HEK293 (cell line): Measurements from ENCODE around the gene ZSCAN30.

ENCODE experiments used
- CTCF ChIA-PET: fragments of 350-600 bp; formaldehyde crosslinking; extraction: SDS; loops from one replicate; lab custom pipeline; 2021; ENCODE audit warnings: antibody characterized with exemption; lab: Yijun Ruan, JAX
- POLR2A ChIA-PET: fragments of 300-600 bp; formaldehyde crosslinking; extraction: SDS; loops from one replicate; lab custom pipeline; 2020; ENCODE audit warnings: antibody characterized with exemption, inconsistent platforms; lab: Yijun Ruan, JAX
- H3K27ac ChIP-seq: fragments of 200-500 bp; sonication (Bioruptor generic); 2 replicates; pipeline ENCODE4 v1.5.1; 2014; ENCODE audit warnings: low read depth, low read length, control low read depth, inconsistent platforms; ENCODE audit errors: extremely low read depth
- H3K36me3 ChIP-seq, 2 experiments: fragments of 200-500 bp in 1 of 2; sonication (Bioruptor generic) in 1 of 2; 1 replicate in 1 of 2; 2 replicates in 1 of 2; pipeline ENCODE4 v1.5.1; 2014 to 2017; ENCODE audit warnings: inconsistent platforms in 2 of 2, low read length in 2 of 2; ENCODE audit not compliant: control insufficient read depth in 2 of 2, insufficient read depth in 1 of 2
- H3K4me1 ChIP-seq: fragments of 200-500 bp; sonication (Bioruptor generic); 2 replicates; pipeline ENCODE4 v1.5.1; 2014; ENCODE audit warnings: mild to moderate bottlenecking, low read length, inconsistent platforms; ENCODE audit not compliant: control insufficient read depth, insufficient read depth
- H3K4me3 ChIP-seq: 2 replicates; pipeline ENCODE4 v1.5.1; 2011; ENCODE audit warnings: low read depth, mild to moderate bottlenecking, control low read depth, low read length, moderate library complexity
- H3K9me3 ChIP-seq: fragments of 200-500 bp; sonication (Bioruptor generic); 2 replicates; pipeline ENCODE4 v1.5.1; 2014; ENCODE audit warnings: low read depth, low read length, inconsistent platforms; ENCODE audit not compliant: control insufficient read depth, insufficient read depth
- ATF2 ChIP-seq: fragments of 450-650 bp; formaldehyde crosslinking; IDR thresholded peaks from 2 replicates; pipeline ENCODE4 v1.5.1; 2016; ENCODE audit warnings: missing biosample characterization, missing genetic modification characterization, low read depth
- BCL11B ChIP-seq: fragments of 450-650 bp; formaldehyde crosslinking; IDR thresholded peaks from 2 replicates; pipeline ENCODE4 v1.5.1; 2016; ENCODE audit warnings: low read depth, missing biosample characterization, missing genetic modification characterization
- CTCF ChIP-seq: fragments of 450-650 bp; formaldehyde crosslinking; IDR thresholded peaks from 2 replicates; pipeline ENCODE4 v1.5.1; 2016; ENCODE audit warnings: missing biosample characterization, missing genetic modification characterization
- HIC1 ChIP-seq: fragments of 450-650 bp; formaldehyde crosslinking; IDR thresholded peaks from 2 replicates; pipeline ENCODE4 v1.5.1; 2016; ENCODE audit warnings: missing biosample characterization, missing genetic modification characterization
- HOXD13 ChIP-seq: sonication (generic); formaldehyde crosslinking; IDR thresholded peaks from 2 replicates; pipeline ENCODE4 v1.8.0; 2022; ENCODE audit warnings: missing genetic modification reagents, borderline replicate concordance
- PRDM1 ChIP-seq: fragments of 450-650 bp; formaldehyde crosslinking; IDR thresholded peaks from 2 replicates; pipeline ENCODE4; 2016; ENCODE audit warnings: missing biosample characterization, missing genetic modification characterization
- PRDM4 ChIP-seq: fragments of 450-650 bp; formaldehyde crosslinking; IDR thresholded peaks from 2 replicates; pipeline ENCODE4 v1.5.1; 2017; ENCODE audit warnings: missing biosample characterization, missing genetic modification characterization
- SCRT1 ChIP-seq: fragments of 450-650 bp; formaldehyde crosslinking; IDR thresholded peaks from 2 replicates; pipeline ENCODE4 v1.5.1; 2016; ENCODE audit warnings: missing biosample characterization, missing genetic modification characterization, borderline replicate concordance
- TRIM28 ChIP-seq: IDR thresholded peaks from 2 replicates; pipeline ENCODE4 v1.6.1; 2011; ENCODE audit warnings: low read length, control low read depth, borderline replicate concordance
- ZBTB11 ChIP-seq: fragments of 450-650 bp; formaldehyde crosslinking; conservative IDR thresholded peaks from 2 replicates; pipeline ENCODE4 v1.5.1; 2016; ENCODE audit warnings: low read depth, missing biosample characterization, missing genetic modification characterization
- ZFP37 ChIP-seq: fragments of 450-650 bp; formaldehyde crosslinking; IDR thresholded peaks from 2 replicates; pipeline ENCODE4 v1.5.1; 2016; ENCODE audit warnings: missing biosample characterization, missing genetic modification characterization
- ZFP69B ChIP-seq: fragments of 450-650 bp; formaldehyde crosslinking; IDR thresholded peaks from 2 replicates; pipeline ENCODE4 v1.5.1; 2016; ENCODE audit warnings: missing biosample characterization, missing genetic modification characterization
- ZNF114 ChIP-seq: fragments of 450-650 bp; formaldehyde crosslinking; IDR thresholded peaks from 2 replicates; pipeline ENCODE4 v1.5.0; 2017; ENCODE audit warnings: missing biosample characterization, missing genetic modification characterization
- ZNF132 ChIP-seq: fragments of 450-650 bp; formaldehyde crosslinking; IDR thresholded peaks from 2 replicates; pipeline ENCODE4 v1.5.1; 2017; ENCODE audit warnings: missing biosample characterization, missing genetic modification characterization, borderline replicate concordance
- ZNF140 ChIP-seq: fragments of 450-650 bp; formaldehyde crosslinking; IDR thresholded peaks from 2 replicates; pipeline ENCODE4 v1.5.1; 2016; ENCODE audit warnings: missing biosample characterization, missing genetic modification characterization
- ZNF16 ChIP-seq: fragments of 450-650 bp; formaldehyde crosslinking; IDR thresholded peaks from 2 replicates; pipeline ENCODE4 v1.5.1; 2016; ENCODE audit warnings: low read depth, missing biosample characterization, missing genetic modification characterization
- ZNF302 ChIP-seq: fragments of 450-650 bp; formaldehyde crosslinking; IDR thresholded peaks from 2 replicates; pipeline ENCODE4 v1.5.1; 2016; ENCODE audit warnings: missing biosample characterization, missing genetic modification characterization, low read depth
- ZNF335 ChIP-seq: fragments of 450-650 bp; formaldehyde crosslinking; conservative IDR thresholded peaks from 2 replicates; pipeline ENCODE4 v1.5.1; 2016; ENCODE audit warnings: missing biosample characterization, missing genetic modification characterization
- ZNF555 ChIP-seq: fragments of 450-650 bp; formaldehyde crosslinking; conservative IDR thresholded peaks from 2 replicates; pipeline ENCODE4 v1.5.1; 2017; ENCODE audit warnings: missing biosample characterization, mild to moderate bottlenecking, missing genetic modification characterization, inconsistent platforms
- ZNF629 ChIP-seq: fragments of 450-650 bp; formaldehyde crosslinking; IDR thresholded peaks from 2 replicates; pipeline ENCODE4 v1.5.1; 2017; ENCODE audit warnings: missing biosample characterization, missing genetic modification characterization
- ZNF654 ChIP-seq: fragments of 450-650 bp; formaldehyde crosslinking; IDR thresholded peaks from 2 replicates; pipeline ENCODE4 v1.5.1; 2016; ENCODE audit warnings: low read depth, missing biosample characterization, missing genetic modification characterization
- ZNF664 ChIP-seq: fragments of 450-650 bp; formaldehyde crosslinking; IDR thresholded peaks from 2 replicates; pipeline ENCODE4 v1.5.1; 2016; ENCODE audit warnings: missing biosample characterization, missing genetic modification characterization
- ZNF701 ChIP-seq: fragments of 450-650 bp; formaldehyde crosslinking; IDR thresholded peaks from 2 replicates; pipeline ENCODE4 v1.5.1; 2016; ENCODE audit warnings: missing biosample characterization, missing genetic modification characterization
- ZNF707 ChIP-seq: fragments of 450-650 bp; formaldehyde crosslinking; IDR thresholded peaks from 2 replicates; pipeline ENCODE4 v1.5.1; 2016; ENCODE audit warnings: missing biosample characterization, missing genetic modification characterization
- ZSCAN30 ChIP-seq: fragments of 450-650 bp; IDR thresholded peaks from 2 replicates; pipeline ENCODE4 v1.5.1; 2018; ENCODE audit warnings: missing biosample characterization, mild to moderate bottlenecking, missing genetic modification characterization, moderate library complexity

Gene ZSCAN30

GRCh38 chr18:35231052-35231451, 59.0 kb downstream of the ZSCAN30 start:
- Histone ChIP-seq H3K9me3 (no peaks in the 10 kb centered on the region), H3K4me3 (no peak overlapping the region; the same call in 1 of the 2 replicates), H3K27ac (no peak overlapping the region), H3K4me1 (no peaks in the 10 kb centered on the region), H3K36me3 (no peaks in the 10 kb centered on the region)
- peak; percentile 73 for TF ChIP-seq ZNF654 (tag by site-specific recombination)
- TF ChIP-seq ZNF335 (tag by site-specific recombination): peak; percentile 18; the same call in 1 of the 2 replicates
- TF ChIP-seq SCRT1 (tag by site-specific recombination): 0 out of 2 replicates have a peak, but pooled peaks have one; percentile 8
- peak; percentile 90 for TF ChIP-seq ZSCAN30 (tag by site-specific recombination)
- TF ChIP-seq BCL11B (tag by site-specific recombination): no peak
- no peak for TF ChIP-seq ZNF629
- peak; percentile 48 for TF ChIP-seq CTCF (tag by site-specific recombination)
- no peak for TF ChIP-seq ZBTB11 (tag by site-specific recombination)
- no peak for TF ChIP-seq ZNF664 (tag by site-specific recombination)
- TF ChIP-seq ZNF16: no peak
- CTCF ChIA-PET: interaction anchor here (0.6 to 2.0 kb wide), 21 partner anchors 9 to 1054 kb away, joined by 3 to 8 read pairs (median 4); no protein-coding TSS in a partner anchor
- POLR2A ChIA-PET: interaction anchor here (1.0 to 1.2 kb wide), 2 partner anchors 10 to 59 kb away, joined by 3 read pairs; partner anchors contain the start of genes ZNF397 and ZSCAN30

- H3K9me3 ChIP-seq: no peaks in the 10 kb centered on the region
- no peaks in the 10 kb centered on the region for H3K4me1 ChIP-seq
- CTCF ChIA-PET: interaction anchor here (0.7 kb wide), 1 partner anchor 84 kb away, joined by 3 read pairs; no protein-coding TSS in a partner anchor
- H3K36me3 ChIP-seq: no peaks in the 10 kb centered on the region
- no peak overlapping the region for H3K27ac ChIP-seq
- POLR2A ChIA-PET: no interaction called here
- H3K4me3 ChIP-seq: no peak overlapping the region
- TF ChIP-seq ZFP69B (tag by site-specific recombination): no peak
- TF ChIP-seq ZFP37: no peak
- no peak for TF ChIP-seq TRIM28
- TF ChIP-seq ZNF555: no peak
- no peak for TF ChIP-seq ZNF132 (tag by site-specific recombination)
- no peak for TF ChIP-seq ZNF302 (tag by site-specific recombination)
- no peak for TF ChIP-seq HIC1 (tag by site-specific recombination)
- no peak for TF ChIP-seq ZNF707 (tag by site-specific recombination)
- TF ChIP-seq ATF2 (tag by site-specific recombination): no peak
- no peak for TF ChIP-seq PRDM1 (tag by site-specific recombination)
- TF ChIP-seq ZNF114 (tag by site-specific recombination): no peak
- no peak for TF ChIP-seq PRDM4 (tag by site-specific recombination)
- TF ChIP-seq ZNF140: no peak
- TF ChIP-seq ZNF701 (tag by site-specific recombination): no peak
- TF ChIP-seq HOXD13 (CRISPR knock-in tag): no peak
Observed at GRCh38 chr18:35227254-35227653, 62.8 kb downstream of the ZSCAN30 start.
